HepG2 (cell line): Measurements from ENCODE around the gene B4GALT7. TPM values are rescaled to one million over a fixed set of nuclear protein-coding genes. Genes with fewer than 3 reads are reported as not detected.

Experiments used
- DMAP1 ChIP-seq: IDR thresholded peaks from 2 replicates; pipeline ENCODE4 v1.6.1; 2016
- ELK4 ChIP-seq: sonication (generic); formaldehyde crosslinking; IDR thresholded peaks from 2 replicates; pipeline ENCODE4 v1.9.0; 2021; ENCODE audit warnings: missing genetic modification reagents, borderline replicate concordance
- GFI1 ChIP-seq: sonication (generic); formaldehyde crosslinking; IDR thresholded peaks from 2 replicates; pipeline ENCODE4 v1.5.0; 2020; ENCODE audit warnings: missing genetic modification reagents, mild to moderate bottlenecking, borderline replicate concordance
- HNRNPK ChIP-seq: fragments of 200-400 bp; formaldehyde crosslinking; IDR thresholded peaks from 2 replicates; pipeline ENCODE4 v1.6.1; 2018; ENCODE audit warnings: low read length, low read depth, moderate library complexity, mild to moderate bottlenecking; ENCODE audit not compliant: poor library complexity, severe bottlenecking
- KDM5B ChIP-seq: sonication (generic); formaldehyde crosslinking; IDR thresholded peaks from 2 replicates; pipeline ENCODE4 v1.4.0; 2020; ENCODE audit warnings: missing genetic modification reagents, mild to moderate bottlenecking, borderline replicate concordance
- KLF13 ChIP-seq: sonication (generic); formaldehyde crosslinking; IDR thresholded peaks from 2 replicates; pipeline ENCODE4 v1.4.0; 2020; ENCODE audit warnings: mild to moderate bottlenecking, missing genetic modification reagents
- MAZ ChIP-seq, 2 experiments: sonication (generic) in 1 of 2; formaldehyde crosslinking in 1 of 2; IDR thresholded peaks; 2 replicates each; pipeline versions ENCODE4 v1.5.0 to v1.6.1; 2012 to 2020; ENCODE audit warnings: low read depth in 2 of 2, mild to moderate bottlenecking in 2 of 2, borderline replicate concordance in 1 of 2, improper control_type of control experiment in 1 of 2, low read length in 1 of 2, missing genetic modification reagents in 1 of 2, moderate library complexity in 1 of 2
- NCOA5 ChIP-seq: sonication (generic); formaldehyde crosslinking; IDR thresholded peaks from 2 replicates; pipeline ENCODE4 v1.4.0; 2020; ENCODE audit warnings: missing genetic modification reagents
- NFE2L1 ChIP-seq: sonication (generic); formaldehyde crosslinking; IDR thresholded peaks from 2 replicates; pipeline ENCODE4 v1.4.0; 2020; ENCODE audit warnings: missing genetic modification reagents, mild to moderate bottlenecking, borderline replicate concordance
- PREB ChIP-seq: sonication (generic); formaldehyde crosslinking; IDR thresholded peaks from 2 replicates; pipeline ENCODE4 v1.4.0; 2020; ENCODE audit warnings: missing genetic modification reagents
- RFXANK ChIP-seq: IDR thresholded peaks from 2 replicates; pipeline ENCODE4 v1.6.1; 2016
- SP140L ChIP-seq: sonication (generic); formaldehyde crosslinking; IDR thresholded peaks from 2 replicates; pipeline ENCODE4 v1.4.0; 2020; ENCODE audit warnings: missing genetic modification reagents, borderline replicate concordance
- TBP ChIP-seq: sonication (generic); formaldehyde crosslinking; IDR thresholded peaks from 2 replicates; pipeline ENCODE4 v1.5.0; 2020; ENCODE audit warnings: missing genetic modification reagents
- ZBTB39 ChIP-seq: sonication (generic); formaldehyde crosslinking; IDR thresholded peaks from 2 replicates; pipeline ENCODE4 v1.5.0; 2020; ENCODE audit warnings: missing genetic modification reagents
- ZFP36L1 ChIP-seq: sonication (generic); formaldehyde crosslinking; IDR thresholded peaks from 2 replicates; pipeline ENCODE4 v1.8.0; 2022; ENCODE audit warnings: mild to moderate bottlenecking, missing genetic modification reagents, moderate library complexity
- ZFP82 ChIP-seq: sonication (generic); formaldehyde crosslinking; IDR thresholded peaks from 2 replicates; pipeline ENCODE4 v1.5.1; 2020; ENCODE audit warnings: mild to moderate bottlenecking, missing genetic modification reagents, borderline replicate concordance
- ZFP90 ChIP-seq: sonication (generic); formaldehyde crosslinking; IDR thresholded peaks from 2 replicates; pipeline ENCODE4 v1.8.0; 2022; ENCODE audit warnings: missing genetic modification reagents, mild to moderate bottlenecking, inconsistent platforms, borderline replicate concordance
- ZNF362 ChIP-seq: sonication (generic); formaldehyde crosslinking; IDR thresholded peaks from 2 replicates; pipeline ENCODE4 v1.4.0; 2020; ENCODE audit warnings: missing genetic modification reagents, mild to moderate bottlenecking, borderline replicate concordance
- ZNF691 ChIP-seq: sonication (generic); formaldehyde crosslinking; IDR thresholded peaks from 2 replicates; pipeline ENCODE4 v1.4.0; 2020; ENCODE audit warnings: missing genetic modification reagents, low read depth, mild to moderate bottlenecking, borderline replicate concordance
- ZNF788 ChIP-seq: sonication (generic); formaldehyde crosslinking; IDR thresholded peaks from 2 replicates; pipeline ENCODE4 v1.5.0; 2020; ENCODE audit warnings: mild to moderate bottlenecking, missing genetic modification reagents, borderline replicate concordance
- ZNF816 ChIP-seq: sonication (generic); formaldehyde crosslinking; IDR thresholded peaks from 2 replicates; pipeline ENCODE4 v1.8.0; 2022; ENCODE audit warnings: missing genetic modification reagents, mild to moderate bottlenecking, borderline replicate concordance
- ZNF850 ChIP-seq: sonication (generic); formaldehyde crosslinking; conservative IDR thresholded peaks from 2 replicates; pipeline ENCODE4 v1.9.0; 2021; ENCODE audit warnings: mild to moderate bottlenecking, missing genetic modification reagents
- ZSCAN25 ChIP-seq: sonication (generic); formaldehyde crosslinking; IDR thresholded peaks from 2 replicates; pipeline ENCODE4 v1.8.0; 2022; ENCODE audit warnings: mild to moderate bottlenecking, missing genetic modification reagents
- polyA plus RNA-seq, 8 experiments: library from polyadenylated mRNA; depleted of rRNA in 3 of 8; stranded (reverse) in 7 of 8; unstranded in 1 of 8; fragments of >200 nt; fragmentation: Illumina TruSeq in 4 of 8; extraction: Trizol in 4 of 8; gene quantifications; 2 replicates each; pipeline versions ENCODE4 v1.2.1 to v1.2.3, GENCODE V29; 2011 to 2016; ENCODE audit warnings: low read depth in 4 of 8, missing spikeins in 1 of 8, mixed read lengths in 1 of 8; ENCODE audit not compliant: insufficient read depth in 1 of 8
- total RNA-seq, 5 experiments: library from RNA; depleted of rRNA; stranded (reverse); fragments of >200 nt; fragmentation: Illumina TruSeq; extraction: Trizol; gene quantifications; 2 replicates each; pipeline ENCODE4 v1.2.3, GENCODE V29; 2016; ENCODE audit warnings: low read depth in 1 of 5

The B4GALT7 gene
- total and polyA plus RNA-seq, 2 of the 13 experiments (the other 11 are each of a cell fraction or from before 2014, with no cell fraction given): 16.4 to 20.5 TPM

GRCh38 chr5:177553671-177554429 lies 46.1 kb upstream of the B4GALT7 start (continued):
- TF ChIP-seq MAZ (IDR thresholded peaks at IDR 0.05; ENCODE audit: borderline replicate concordance, low read depth, low read length) (no peak), MAZ (CRISPR knock-in tag; IDR thresholded peaks at IDR 0.05; ENCODE audit: low read depth) (no peak), ZNF816 (CRISPR knock-in tag) (no peak), SP140L (CRISPR knock-in tag) (no peak), ELK4 (CRISPR knock-in tag) (no peak), RFXANK (CRISPR knock-in tag) (no peak), KDM5B (CRISPR knock-in tag) (no peak), NFE2L1 (CRISPR knock-in tag) (no peak), ZFP36L1 (CRISPR knock-in tag) (no peak), ZNF788 (peak; percentile 40; the same call in 1 of the 2 replicates), ZNF691 (CRISPR knock-in tag) (no peak), ZFP82 (CRISPR knock-in tag) (no peak), NCOA5 (CRISPR knock-in tag) (no peak), ZFP90 (CRISPR knock-in tag) (no peak), PREB (CRISPR knock-in tag) (no peak), ZNF362 (no peak), GFI1 (no peak), HNRNPK (peak; percentile 54), ZSCAN25 (CRISPR knock-in tag) (no peak), TBP (no peak), DMAP1 (CRISPR knock-in tag) (peak; percentile 9; the same call in 1 of the 2 replicates), ZNF850 (CRISPR knock-in tag) (0 out of 2 replicates have a peak, but pooled peaks have one; percentile 22), ZBTB39 (CRISPR knock-in tag) (no peak), KLF13 (no peak)
